Sigmoid colon (tissue), 7 donors: Measurements from ENCODE around the gene SLC16A7. TPM values are rescaled to one million over a fixed set of nuclear protein-coding genes. Genes with fewer than 3 reads are reported as not detected.

Experiments
- DNase-seq: peaks from one replicate; pipeline ENCODE4 v3.0.0-alpha.2; 2019
- H3K27ac ChIP-seq, 4 donors: fragments of 200-600 bp; sonication (generic); one replicate each; pipeline ENCODE4 v1.5.1; 2016 to 2019; ENCODE audit warnings: mild to moderate bottlenecking in 1 of 4
- H3K27me3 ChIP-seq, 3 donors: fragments of 200-600 bp; sonication (generic); one replicate each; pipeline ENCODE4 v1.5.1; 2019; ENCODE audit warnings: mild to moderate bottlenecking in 1 of 3
- H3K36me3 ChIP-seq, 4 donors: fragments of 200-600 bp; sonication (generic); one replicate each; pipeline ENCODE4 v1.5.1; 2016 to 2019
- H3K4me1 ChIP-seq, 4 donors: fragments of 200-600 bp; sonication (generic); one replicate each; pipeline ENCODE4 v1.5.1; 2017 to 2019
- H3K4me3 ChIP-seq, 4 donors: fragments of 200-600 bp; sonication (generic); one replicate each; pipeline ENCODE4 v1.5.1; 2017 to 2019; ENCODE audit warnings: mild to moderate bottlenecking in 2 of 4, moderate library complexity in 1 of 4
- H3K9me3 ChIP-seq, 4 donors: fragments of 200-600 bp in 3 of 4; sonication (generic) in 3 of 4; one replicate each; pipeline versions ENCODE4 v1.5.1 to v1.6.1; 2013 to 2019
- CTCF ChIP-seq, 4 experiments: fragments of 450-650 bp in 3 of 4; fragments of 200-600 bp in 1 of 4; IDR thresholded peaks; one replicate each; pipeline ENCODE4 v1.5.1; 2016 to 2019; ENCODE audit warnings: antibody characterized with exemption in 4 of 4, mild to moderate bottlenecking in 3 of 4, moderate library complexity in 2 of 4
- EP300 ChIP-seq, 4 donors: sonication (generic); formaldehyde crosslinking; IDR thresholded peaks; one replicate each; pipeline ENCODE4 v1.6.1; 2017; ENCODE audit warnings: antibody characterized with exemption in 4 of 4
- POLR2A ChIP-seq, 2 donors: fragments of 450-650 bp; IDR thresholded peaks; one replicate each; pipeline ENCODE4 v1.6.1; 2016; ENCODE audit warnings: antibody characterized with exemption in 2 of 2, mild to moderate bottlenecking in 2 of 2, moderate library complexity in 2 of 2
- POLR2AphosphoS5 ChIP-seq, 4 donors: sonication (generic); formaldehyde crosslinking; IDR thresholded peaks; one replicate each; pipeline ENCODE4 v1.6.1; 2017; ENCODE audit warnings: antibody characterized with exemption in 4 of 4
- WGBS, 2 donors: extraction: QIAGEN DNeasy Blood & Tissue Kit; methylation state at CpG; one replicate each; pipeline ENCODE4 v1.1.7; 2013; 5-methylcytosine and 5-hydroxymethylcytosine counted together
- intact Hi-C: fragments of 100-400 bp; cut with DNase I; formaldehyde crosslinking; loops from one replicate; pipeline ENCODE4 v1.15.1; 2023
- polyA plus RNA-seq, 3 donors: library from polyadenylated mRNA; stranded (reverse); fragments of 200-250 nt; gene quantifications; one replicate each; pipeline ENCODE4 v1.2.3, GENCODE V29; 2013
- total RNA-seq, 4 donors: library from RNA; depleted of rRNA; stranded (reverse); fragments of >200 nt; gene quantifications; one replicate each; pipeline ENCODE4 v1.1.0, GENCODE V29; 2016
- donor health status: healthy with polysubstance abuse.
- donor health status: Bipolar disorder and iron deficiency.
- donor health status: healthy.

The SLC16A7 gene
- total and polyA plus RNA-seq, 7 donors, result 0.46 to 38.8 (median 27.1) TPM

GRCh38 chr12:59787610-59788009 lies 191.8 kb downstream of the SLC16A7 start:
- no peak for DNase-seq
- 37 to 65% methylated on average over 4 of the region's 4 CpGs for WGBS, 2 donors
- Histone ChIP-seq H3K4me1 (no peaks in the 10 kb centered on the region), H3K9me3 (no peaks in the 10 kb centered on the region), H3K27me3 (no peaks in the 10 kb centered on the region), H3K4me3 (no peak overlapping the region), H3K36me3 (no peaks in the 10 kb centered on the region), H3K27ac (no peak overlapping the region)
- no peak for TF ChIP-seq CTCF (IDR thresholded peaks at IDR 0.05)
- no peak for TF ChIP-seq EP300 (IDR thresholded peaks at IDR 0.05)
- no peak for TF ChIP-seq POLR2AphosphoS5 (IDR thresholded peaks at IDR 0.05)
- no peak for TF ChIP-seq POLR2A (IDR thresholded peaks at IDR 0.05)
- intact Hi-C loops, result no loop called here

GRCh38 chr12:59792647-59793046 lies 196.8 kb downstream of the SLC16A7 start:
- Histone ChIP-seq H3K4me3 (no peak overlapping the region), H3K27me3 (no peaks in the 10 kb centered on the region), H3K4me1 (no peaks in the 10 kb centered on the region), H3K27ac (no peak overlapping the region), H3K9me3 (peaks cover 0 to 5% (median 0%) of the 10 kb centered on the region in 4 donors), H3K36me3 (no peaks in the 10 kb centered on the region)
- no peak for DNase-seq
- 92 to 94% methylated on average over 1 of the region's 1 CpG for WGBS, 2 donors
- TF ChIP-seq POLR2AphosphoS5 (IDR thresholded peaks at IDR 0.05), result no peak
- TF ChIP-seq CTCF (IDR thresholded peaks at IDR 0.05), result no peak
- TF ChIP-seq POLR2A (IDR thresholded peaks at IDR 0.05), result no peak
- TF ChIP-seq EP300 (IDR thresholded peaks at IDR 0.05), result no peak
- intact Hi-C loops, result no loop called here

GRCh38 chr12:59803735-59804134 lies 207.9 kb downstream of the SLC16A7 start:
- Histone ChIP-seq H3K27ac (peak overlapping the region in 3 of 4 donors; percentile 25 to 59 (median 38)), H3K27me3 (no peaks in the 10 kb centered on the region), H3K4me1 (peaks cover 0 to 11% (median 0%) of the 10 kb centered on the region in 4 donors), H3K9me3 (no peaks in the 10 kb centered on the region), H3K36me3 (no peaks in the 10 kb centered on the region), H3K4me3 (peak overlapping the region in 3 of 4 donors; percentile 19 to 34 (median 23))
- intact Hi-C loops, result no loop called here
- TF ChIP-seq EP300 (IDR thresholded peaks at IDR 0.05), result no peak
- no peak for TF ChIP-seq POLR2AphosphoS5 (IDR thresholded peaks at IDR 0.05)
- TF ChIP-seq CTCF (IDR thresholded peaks at IDR 0.05), result no peak
- no peak for TF ChIP-seq POLR2A (IDR thresholded peaks at IDR 0.05)
- no peak for DNase-seq
- 61 to 75% methylated on average over 1 of the region's 1 CpG for WGBS, 2 donors

- Histone ChIP-seq H3K9me3 (no peaks in the 10 kb centered on the region), H3K4me3 (no peak overlapping the region), H3K36me3 (no peaks in the 10 kb centered on the region), H3K4me1 (peaks cover 0 to 10% (median 0%) of the 10 kb centered on the region in 4 donors), H3K27me3 (no peaks in the 10 kb centered on the region), H3K27ac (no peak overlapping the region)
- TF ChIP-seq POLR2AphosphoS5 (IDR thresholded peaks at IDR 0.05) (no peak), CTCF (IDR thresholded peaks at IDR 0.05) (peak in 3 of 4 experiments; percentile 51 to 69 (median 56))
- intact Hi-C loops, result loop anchor here (2.0 kb wide), 1 partner anchor 406 kb away; no protein-coding TSS in a partner anchor
- DNase-seq, result no peak
- whole genome bisulfite sequencing, 2 donors, result 11 to 15% methylated on average over 3 of the region's 3 CpGs
Observed at GRCh38 chr12:59808317-59808910, 212.6 kb downstream of the SLC16A7 start.

GRCh38 chr12:59811991-59812390 lies 216.2 kb downstream of the SLC16A7 start:
- TF ChIP-seq EP300 (IDR thresholded peaks at IDR 0.05) (no peak), POLR2AphosphoS5 (IDR thresholded peaks at IDR 0.05) (no peak), POLR2A (IDR thresholded peaks at IDR 0.05) (no peak), CTCF (IDR thresholded peaks at IDR 0.05) (no peak)
- DNase-seq, result no peak
- no peaks in the 10 kb centered on the region for H3K4me1 ChIP-seq
- no peaks in the 10 kb centered on the region for H3K27me3 ChIP-seq
- whole genome bisulfite sequencing, 2 donors, result 86 to 92% methylated on average over 14 of the region's 14 CpGs
- no peaks in the 10 kb centered on the region for H3K36me3 ChIP-seq
- intact Hi-C loops, result no loop called here
- H3K9me3 ChIP-seq, result no peaks in the 10 kb centered on the region
- no peak overlapping the region for H3K27ac ChIP-seq
- H3K4me3 ChIP-seq, result no peak overlapping the region
